GM10248 (cell line): ENCODE data around the gene ZC3HAV1.
A peak's percentile ranks its signal among the peaks of the same experiment; 100 is the strongest.
"Not testable (repeated sequence)": the region's sequence is repeated elsewhere in the genome, so short reads cannot be mapped to it uniquely, and the experiment has no call there.

ENCODE experiments used
- CTCF ChIA-PET: fragments of 300-600 bp; sonication (Branson Sonifier 250); formaldehyde crosslinking; extraction: SDS; loops from one replicate; lab custom pipeline; 2021; ENCODE audit warnings: antibody characterized with exemption; lab: Yijun Ruan, JAX
- POLR2A ChIA-PET: fragments of 350-650 bp; sonication (Branson Sonifier 250); formaldehyde crosslinking; extraction: SDS; loops from one replicate; lab custom pipeline; 2020; ENCODE audit warnings: antibody characterized with exemption; lab: Yijun Ruan, JAX
- DNase-seq: peaks from one replicate; pipeline ENCODE4 v3.0.0; 2012; ENCODE audit errors: extremely low spot score
- TF ChIP-seq, protein P1 (sequence below): IDR thresholded peaks from 2 replicates; pipeline ENCODE4 v1.5.1; 2012; ENCODE audit warnings: mild to moderate bottlenecking, low read depth; ENCODE audit errors: extremely low read depth, missing control alignments, control extremely low read depth

Gene ZC3HAV1

GRCh38 chr7:139034855-139035585 is 74.5 kb downstream of the ZC3HAV1 start:
- DNase-seq = peak; percentile 64
- ChIA-PET POLR2A (no interaction called here), CTCF (interaction anchor here (1.3 to 4.0 kb wide), 7 partner anchors 8 to 53 kb away, joined by 3 to 19 read pairs (median 5); no protein-coding TSS in a partner anchor)
- TF ChIP-seq, protein P1, sequence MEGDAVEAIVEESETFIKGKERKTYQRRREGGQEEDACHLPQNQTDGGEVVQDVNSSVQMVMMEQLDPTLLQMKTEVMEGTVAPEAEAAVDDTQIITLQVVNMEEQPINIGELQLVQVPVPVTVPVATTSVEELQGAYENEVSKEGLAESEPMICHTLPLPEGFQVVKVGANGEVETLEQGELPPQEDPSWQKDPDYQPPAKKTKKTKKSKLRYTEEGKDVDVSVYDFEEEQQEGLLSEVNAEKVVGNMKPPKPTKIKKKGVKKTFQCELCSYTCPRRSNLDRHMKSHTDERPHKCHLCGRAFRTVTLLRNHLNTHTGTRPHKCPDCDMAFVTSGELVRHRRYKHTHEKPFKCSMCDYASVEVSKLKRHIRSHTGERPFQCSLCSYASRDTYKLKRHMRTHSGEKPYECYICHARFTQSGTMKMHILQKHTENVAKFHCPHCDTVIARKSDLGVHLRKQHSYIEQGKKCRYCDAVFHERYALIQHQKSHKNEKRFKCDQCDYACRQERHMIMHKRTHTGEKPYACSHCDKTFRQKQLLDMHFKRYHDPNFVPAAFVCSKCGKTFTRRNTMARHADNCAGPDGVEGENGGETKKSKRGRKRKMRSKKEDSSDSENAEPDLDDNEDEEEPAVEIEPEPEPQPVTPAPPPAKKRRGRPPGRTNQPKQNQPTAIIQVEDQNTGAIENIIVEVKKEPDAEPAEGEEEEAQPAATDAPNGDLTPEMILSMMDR = no peak

GRCh38 chr7:139034336-139034735 is 75.2 kb downstream of the ZC3HAV1 start:
- no peak for DNase-seq
- TF ChIP-seq, protein P1 = no peak
- CTCF ChIA-PET = interaction anchor here (1.3 to 6.2 kb wide), 8 partner anchors 9 to 52 kb away, joined by 3 to 25 read pairs (median 7); no protein-coding TSS in a partner anchor
- POLR2A ChIA-PET = no interaction called here

DNA sequence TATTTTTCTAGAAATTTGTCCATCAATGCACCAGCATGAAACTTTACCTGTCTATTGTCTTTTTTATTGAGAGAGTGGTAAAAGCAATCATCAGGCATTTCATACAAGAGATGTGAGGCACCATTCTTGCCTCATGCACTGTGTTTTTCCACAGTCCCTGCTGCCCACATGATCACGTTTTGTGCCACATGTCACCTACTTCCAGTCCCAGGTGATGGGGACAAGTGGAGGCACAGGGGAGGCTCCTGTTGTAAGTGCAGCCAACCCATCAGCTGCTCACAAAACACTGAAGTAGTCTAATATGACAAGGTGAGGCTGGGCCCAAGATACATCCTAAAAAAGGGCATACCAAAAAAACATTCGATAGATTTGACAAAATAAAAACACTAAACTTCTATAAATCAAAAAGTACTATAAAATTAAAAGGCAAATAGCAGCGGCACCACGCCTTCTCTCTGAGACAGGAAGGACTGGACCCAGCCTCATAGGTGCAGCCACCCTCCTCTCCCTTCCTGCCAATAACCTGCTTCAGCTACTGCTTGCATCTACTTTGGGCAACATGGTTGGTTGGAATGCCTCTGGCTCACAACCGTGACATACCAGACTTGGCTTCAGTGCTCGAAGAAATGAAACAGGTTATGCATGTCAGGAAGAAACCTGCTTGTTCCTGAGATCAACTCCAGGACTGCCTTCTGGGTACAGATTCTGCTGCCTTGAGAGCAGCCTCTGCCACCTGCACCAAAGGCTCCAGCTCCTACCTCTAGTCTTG is 76.0 kb downstream of the ZC3HAV1 start:
- no peak for DNase-seq
- TF ChIP-seq, protein P1 = no peak
- ChIA-PET CTCF (interaction anchor here (1.4 to 6.2 kb wide), 5 partner anchors 10 to 51 kb away, joined by 3 to 25 read pairs (median 5); no protein-coding TSS in a partner anchor), POLR2A (no interaction called here)

- DNase-seq = no peak
- CTCF ChIA-PET = interaction anchor here (1.0 to 6.2 kb wide), 5 partner anchors 10 to 65 kb away, joined by 4 to 25 read pairs (median 9); no protein-coding TSS in a partner anchor
- TF ChIP-seq, protein P1 = no peak
- POLR2A ChIA-PET = no interaction called here
Observed at GRCh38 chr7:139032473-139032872, 77.0 kb downstream of the ZC3HAV1 start.

- ChIA-PET CTCF (interaction anchor here (0.7 to 6.2 kb wide), 4 partner anchors 8 to 46 kb away, joined by 3 to 25 read pairs (median 4); no protein-coding TSS in a partner anchor), POLR2A (no interaction called here)
- TF ChIP-seq, protein P1 = no peak
- DNase-seq = no peak
Observed at GRCh38 chr7:139029353-139029752, 80.2 kb downstream of the ZC3HAV1 start.

DNA sequence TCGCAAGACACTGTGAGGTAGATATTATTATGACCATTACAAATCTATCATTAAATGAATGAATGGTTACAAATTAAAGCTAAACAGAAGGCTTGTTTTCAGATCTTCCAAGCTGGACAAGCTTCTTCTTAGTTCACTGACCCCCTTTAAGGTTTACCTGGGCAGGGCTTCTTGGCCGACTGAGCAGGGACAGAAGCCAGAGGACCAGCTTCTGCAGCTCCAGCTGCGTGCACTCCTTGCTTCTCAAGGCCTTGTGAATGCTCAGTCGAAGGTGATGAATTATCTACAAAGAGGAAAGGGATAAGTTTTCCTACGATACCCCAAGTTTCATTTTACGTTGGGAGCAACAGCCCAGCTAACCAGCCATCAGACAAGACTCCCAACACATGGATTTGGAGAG is 83.0 kb downstream of the ZC3HAV1 start:
- DNase-seq = no peak
- ChIA-PET POLR2A (no interaction called here), CTCF (interaction anchor here (1.1 to 2.2 kb wide), 4 partner anchors 8 to 49 kb away, joined by 3 to 15 read pairs (median 5); no protein-coding TSS in a partner anchor)
- TF ChIP-seq, protein P1 = no peak

DNA sequence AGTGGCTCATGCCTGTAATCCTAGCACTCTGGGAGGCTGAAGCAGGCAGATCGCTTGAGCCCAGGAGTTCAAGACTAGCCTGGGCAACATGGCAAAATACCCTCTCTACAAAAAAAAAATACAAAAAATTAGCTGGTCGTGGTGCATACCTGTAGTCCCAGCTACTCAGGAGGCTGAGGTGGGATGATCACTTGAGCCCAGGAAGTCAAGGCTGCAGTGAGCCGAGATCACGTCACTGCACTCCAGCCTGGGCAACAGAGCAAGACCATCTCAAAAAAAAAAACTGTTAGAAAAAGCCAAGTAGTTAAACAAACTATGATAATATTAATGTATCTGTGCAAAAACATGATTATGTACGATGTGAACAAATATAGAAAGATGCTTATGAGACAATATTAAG is 83.7 kb downstream of the ZC3HAV1 start:
- not testable (repeated sequence) for DNase-seq

More for the DNA sequence above, 83.7 kb downstream of the ZC3HAV1 start:
- CTCF ChIA-PET = interaction anchor here (1.1 to 2.2 kb wide), 4 partner anchors 9 to 50 kb away, joined by 3 to 15 read pairs (median 4); no protein-coding TSS in a partner anchor
- POLR2A ChIA-PET = not testable (repeated sequence)
